OCI-LY3 (cell line): ENCODE measurements around the gene PRX.
A peak's percentile ranks its signal among the peaks of the same experiment; 100 is the strongest.
"Not testable (repeated sequence)": the region's sequence is repeated elsewhere in the genome, so short reads cannot be mapped to it uniquely, and the experiment has no call there.

ENCODE experiments used
- H2AFZ ChIP-seq: fragments of 200-600, 300-600 bp; shearing (Covaris generic); 2 replicates; pipeline ENCODE4 v1.6.0; 2014; ENCODE audit warnings: antibody characterized with exemption, low read depth, low read length
- H3K27ac ChIP-seq: fragments of 200-600, 300-600 bp; sonication (generic); 2 replicates; pipeline ENCODE4 v1.5.1; 2014; ENCODE audit warnings: mild to moderate bottlenecking, low read length, moderate library complexity, mixed read lengths
- H3K27me3 ChIP-seq: fragments of 200-600, 300-600 bp; sonication (generic); 2 replicates; pipeline ENCODE4 v1.6.1; 2014; ENCODE audit warnings: low read depth, low read length, mixed read lengths
- H3K36me3 ChIP-seq: fragments of 200-600, 300-600 bp; sonication (generic); replicated peaks from 2 replicates; pipeline ENCODE3; 2014; ENCODE audit warnings: low read depth, low read length, mixed read lengths
- H3K4me1 ChIP-seq: fragments of 300-600, 200-600 bp; sonication (generic); 2 replicates; pipeline ENCODE4 v1.6.1; 2014; ENCODE audit warnings: low read length, mixed read lengths
- H3K4me2 ChIP-seq: fragments of 200-600, 300-600 bp; sonication (generic); 2 replicates; pipeline ENCODE4 v1.6.1; 2014; ENCODE audit warnings: low read length, mixed read lengths
- H3K4me3 ChIP-seq: fragments of 300-600, 200-600 bp; sonication (generic); 2 replicates; pipeline ENCODE4 v1.5.1; 2014; ENCODE audit warnings: antibody characterized with exemption, mild to moderate bottlenecking, low read length, moderate library complexity
- H3K79me2 ChIP-seq: fragments of 300-600, 200-600 bp; shearing (Covaris generic); 2 replicates; pipeline ENCODE4 v1.6.1; 2014; ENCODE audit warnings: mild to moderate bottlenecking, low read length, mixed read lengths
- H3K9ac ChIP-seq: fragments of 300-600, 200-600 bp; shearing (Covaris generic); 2 replicates; pipeline ENCODE4 v1.6.0; 2014; ENCODE audit warnings: mild to moderate bottlenecking, low read length, moderate library complexity
- H3K9me3 ChIP-seq: fragments of 200-600, 300-600 bp; shearing (Covaris generic); 2 replicates; pipeline ENCODE4 v1.6.1; 2014; ENCODE audit warnings: low read length, mixed read lengths; ENCODE audit not compliant: insufficient read depth
- H4K20me1 ChIP-seq: fragments of 200-600, 300-600 bp; sonication (generic); 2 replicates; pipeline ENCODE4 v1.6.1; 2016; ENCODE audit warnings: low read length, mixed read lengths; ENCODE audit not compliant: insufficient read depth
- CTCF ChIP-seq: fragments of 200-600, 300-600 bp; sonication (generic); IDR thresholded peaks from 2 replicates; pipeline ENCODE4 v1.5.1; 2014; ENCODE audit warnings: antibody characterized with exemption, low read length, low read depth
- EZH2phosphoT487 ChIP-seq: fragments of 200-600 bp; shearing (Covaris generic); IDR thresholded peaks from 2 replicates; pipeline ENCODE4 v1.6.1; 2018; ENCODE audit warnings: antibody characterized with exemption, mixed run types, low read depth

The PRX gene

GRCh38 chr19:40412866-40413265 is 312 bp downstream of the PRX start:
- no peak overlapping the region for H3K4me2 ChIP-seq
- H4K20me1 ChIP-seq, result no peaks in the 10 kb centered on the region

DNA sequence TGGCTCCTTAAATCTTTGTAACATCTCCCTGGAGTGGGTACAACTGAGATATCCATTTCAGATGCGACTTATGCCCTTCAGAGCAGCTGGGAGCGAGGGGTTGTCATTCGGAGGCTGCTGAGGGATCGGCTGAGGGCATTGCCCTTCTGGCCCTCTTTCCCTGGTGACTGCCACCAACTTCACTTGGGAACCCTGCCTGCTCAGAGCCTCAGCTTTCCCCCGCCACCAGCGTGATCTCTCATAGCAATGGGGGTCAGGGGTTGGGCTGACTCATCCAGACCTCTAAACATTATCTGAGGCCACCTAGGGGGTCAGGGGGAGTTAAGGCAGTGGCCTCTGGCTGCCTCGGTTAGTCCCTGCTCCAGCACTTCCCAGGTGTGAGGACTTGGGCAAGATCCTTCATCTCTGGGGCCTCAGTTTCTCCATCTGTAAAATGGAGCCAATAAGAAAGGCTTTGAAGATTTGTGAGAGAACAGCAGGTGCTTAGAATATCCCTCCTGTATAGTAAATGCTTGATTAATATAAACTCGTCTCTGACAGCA is 1.1 kb downstream of the PRX start:
- Histone ChIP-seq H3K9ac (no peak overlapping the region), H3K4me2 (no peak overlapping the region), H3K27me3 (no peaks in the 10 kb centered on the region; the same call in 1 of the 2 replicates), H4K20me1 (no peaks in the 10 kb centered on the region), H3K27ac (no peak overlapping the region), H3K79me2 (no peaks in the 10 kb centered on the region), H3K4me1 (peaks cover 4% of the 10 kb centered on the region; the same call in 1 of the 2 replicates), H3K4me3 (no peak overlapping the region), H3K36me3 (no peaks in the 10 kb centered on the region), H3K9me3 (no peaks in the 10 kb centered on the region), H2AFZ (no peak overlapping the region)
- no peak for TF ChIP-seq EZH2phosphoT487
- TF ChIP-seq CTCF, result no peak

More at GRCh38 chr19:40412866-40413265, 312 bp downstream of the PRX start:
- Histone ChIP-seq H2AFZ (no peak overlapping the region), H3K27me3 (no peaks in the 10 kb centered on the region; the same call in 1 of the 2 replicates), H3K36me3 (no peaks in the 10 kb centered on the region), H3K9me3 (no peaks in the 10 kb centered on the region), H3K27ac (no peak overlapping the region), H3K9ac (no peak overlapping the region), H3K79me2 (no peaks in the 10 kb centered on the region), H3K4me3 (no peak overlapping the region), H3K4me1 (peaks cover 4% of the 10 kb centered on the region; the same call in 1 of the 2 replicates)
- no peak for TF ChIP-seq CTCF
- no peak for TF ChIP-seq EZH2phosphoT487

DNA sequence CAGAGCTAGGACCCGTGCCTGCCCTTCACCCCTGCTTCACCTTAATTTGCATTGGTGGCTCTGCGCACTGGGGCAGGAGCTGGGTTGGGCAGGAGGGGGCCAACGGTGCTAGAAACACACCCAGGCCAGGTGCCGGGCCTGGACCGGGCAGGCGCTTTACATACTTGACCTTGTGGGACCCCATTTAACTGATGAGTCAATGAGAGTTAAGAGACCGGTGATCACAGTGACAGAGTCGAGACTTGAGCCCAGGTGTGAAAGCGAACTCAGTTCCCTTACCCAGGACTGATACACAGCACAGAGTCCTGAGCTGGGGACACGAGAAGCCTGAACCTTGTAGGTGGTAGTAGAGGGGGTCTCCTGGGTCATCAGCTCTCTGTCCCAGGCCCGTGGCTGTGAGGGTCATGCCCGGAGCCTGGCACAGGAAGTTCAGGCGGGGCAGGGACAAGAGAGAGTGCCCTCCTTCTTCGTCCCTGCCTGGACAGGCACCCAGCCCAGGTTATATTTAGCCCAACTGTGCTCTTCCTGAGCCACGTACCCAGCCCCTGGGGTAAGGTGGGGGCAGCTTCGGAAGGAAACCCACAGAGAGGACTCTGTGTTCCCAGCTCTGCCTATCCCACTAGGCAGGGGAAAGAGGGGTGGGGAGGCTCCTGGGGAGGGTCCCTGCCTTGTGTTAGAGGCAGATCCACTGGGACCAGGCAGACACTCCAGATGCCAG is 1.9 kb downstream of the PRX start:
- TF ChIP-seq EZH2phosphoT487, result no peak
- TF ChIP-seq CTCF, result no peak
- no peaks in the 10 kb centered on the region for H3K9me3 ChIP-seq
- no peak overlapping the region for H3K4me3 ChIP-seq
- peaks cover 4% of the 10 kb centered on the region; the same call in 1 of the 2 replicates for H3K4me1 ChIP-seq
- H4K20me1 ChIP-seq, result no peaks in the 10 kb centered on the region
- H3K4me2 ChIP-seq, result no peak overlapping the region
- H3K27me3 ChIP-seq, result no peaks in the 10 kb centered on the region; the same call in 1 of the 2 replicates
- no peak overlapping the region for H3K27ac ChIP-seq
- no peak overlapping the region for H3K9ac ChIP-seq
- H3K36me3 ChIP-seq, result no peaks in the 10 kb centered on the region
- H2AFZ ChIP-seq, result 0 out of 2 replicates have a peak overlapping the region, but pooled peaks have one; percentile 48
- H3K79me2 ChIP-seq, result no peaks in the 10 kb centered on the region

DNA sequence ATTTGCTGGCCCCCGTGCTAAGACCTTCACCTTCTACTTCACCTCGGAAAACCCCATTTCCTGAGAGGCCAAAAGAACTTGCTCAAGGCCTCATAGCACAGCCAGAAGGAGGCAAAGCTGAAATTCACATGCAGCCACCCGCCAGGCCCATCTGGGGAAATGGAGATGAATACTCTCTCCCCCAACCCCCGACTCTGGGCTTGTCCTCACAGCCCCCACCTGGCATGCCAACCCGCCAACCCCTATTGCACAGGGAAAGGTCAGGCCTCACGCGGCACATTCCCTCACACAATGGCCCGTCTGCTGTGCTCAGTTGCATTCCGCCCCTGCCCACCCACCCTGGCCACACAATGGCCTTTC is 3.2 kb downstream of the PRX start:
- Histone ChIP-seq H3K4me1 (peaks cover 4% of the 10 kb centered on the region; the same call in 1 of the 2 replicates), H3K27ac (no peak overlapping the region), H3K4me2 (no peak overlapping the region), H3K9me3 (no peaks in the 10 kb centered on the region), H3K9ac (no peak overlapping the region), H3K27me3 (no peaks in the 10 kb centered on the region; the same call in 1 of the 2 replicates), H3K4me3 (no peak overlapping the region), H2AFZ (no peak overlapping the region), H3K79me2 (no peaks in the 10 kb centered on the region), H4K20me1 (no peaks in the 10 kb centered on the region), H3K36me3 (no peaks in the 10 kb centered on the region)
- TF ChIP-seq EZH2phosphoT487 (no peak), CTCF (no peak)

DNA sequence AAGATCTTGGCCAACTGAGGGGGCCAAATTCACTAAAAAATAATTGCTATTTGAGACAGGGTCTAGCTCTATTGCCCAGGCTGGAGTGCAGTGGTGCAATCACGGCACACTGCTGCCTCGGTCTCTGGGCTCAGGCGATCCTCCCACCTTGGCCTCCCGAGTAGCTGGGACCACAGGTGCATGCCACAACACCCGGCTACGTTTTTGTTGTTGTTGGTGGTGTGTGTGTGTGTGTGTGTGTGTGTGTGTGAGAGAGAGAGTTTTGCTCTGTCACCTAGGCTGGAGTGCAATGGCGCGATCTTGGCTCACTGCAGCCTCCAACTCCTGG is 4.6 kb downstream of the PRX start:
- H3K4me2 ChIP-seq, H2AFZ ChIP-seq: not testable (repeated sequence)

More for the DNA sequence above, 4.6 kb downstream of the PRX start:
- not testable (repeated sequence) for H3K36me3 ChIP-seq, H3K4me3 ChIP-seq, H3K4me1 ChIP-seq, H3K79me2 ChIP-seq, H3K9ac ChIP-seq, H3K9me3 ChIP-seq, H3K27me3 ChIP-seq, H3K27ac ChIP-seq, H4K20me1 ChIP-seq
